Measurements from ENCODE around the gene IVNS1ABP. TPM values are rescaled to one million over a fixed set of nuclear protein-coding genes. Genes with fewer than 3 reads are reported as not detected.

IVNS1ABP gene
- polyA plus RNA-seq, 2 of the 4 experiments (the other 2 are of a cell fraction) = 71.4 to 72.0 TPM

- Histone ChIP-seq H3K4me2 (no peak overlapping the region), H3K4me1 (peaks cover 8% of the 10 kb centered on the region; the same call in 2 of the 3 replicates), H3K4me3 (no peak overlapping the region), H3K9me3 (no peaks in the 10 kb centered on the region), H3K27ac (no peak overlapping the region)
- ChIA-PET CTCF (no interaction called here), POLR2A (no interaction called here)
- no peak for ATAC-seq
- no peak for TF ChIP-seq NPAS2 (CRISPR knock-in tag; IDR thresholded peaks at IDR 0.05; ENCODE audit: borderline replicate concordance)
- TF ChIP-seq ZC3H11A (IDR thresholded peaks at IDR 0.05) = no peak
- TF ChIP-seq TP53 (CRISPR knock-in tag; IDR thresholded peaks at IDR 0.05) = no peak
- 82% methylated on average over 1 of the region's 1 CpG for WGBS (ENCODE audit: missing lambda C conversion rate)
- no peak for DNase-seq (ENCODE audit: low read depth in 1 of 2, low spot score in 1 of 2)
- FAIRE-seq = no peak
These were observed 54.9 kb downstream of the IVNS1ABP start for GRCh38 chr1:185262151-185262550.

- ChIA-PET CTCF (no interaction called here), POLR2A (no interaction called here)
- Histone ChIP-seq H3K9me3 (no peaks in the 10 kb centered on the region), H3K27ac (no peak overlapping the region), H3K4me1 (peaks cover 8% of the 10 kb centered on the region; the same call in 2 of the 3 replicates), H3K4me2 (no peak overlapping the region), H3K4me3 (no peak overlapping the region)
- DNase-seq (ENCODE audit: low read depth in 1 of 2, low spot score in 1 of 2) (no peak), FAIRE-seq (no peak), ATAC-seq (no peak)
- TF ChIP-seq RNF2 (IDR thresholded peaks at IDR 0.05; ENCODE audit: borderline replicate concordance, low read depth) (no peak), EHMT2 (IDR thresholded peaks at IDR 0.05; ENCODE audit: low read depth) (no peak), SREBF2 (IDR thresholded peaks at IDR 0.05) (no peak), CTCF (IDR thresholded peaks at IDR 0.05) (no peak), ZFP36 (IDR thresholded peaks at IDR 0.05; ENCODE audit: borderline replicate concordance, partially characterized antibody) (no peak), EP300 (IDR thresholded peaks at IDR 0.05) (no peak), POLR2AphosphoS2 (conservative IDR thresholded peaks at IDR 0.05; ENCODE audit: low read length) (no peak), ESRRA (IDR thresholded peaks at IDR 0.05; ENCODE audit: borderline replicate concordance, low read length) (no peak), CHD2 (IDR thresholded peaks at IDR 0.05; ENCODE audit: low read length, partially characterized antibody) (no peak), HMGXB4 (CRISPR knock-in tag; IDR thresholded peaks at IDR 0.05; ENCODE audit: borderline replicate concordance) (no peak), HDAC2 (IDR thresholded peaks at IDR 0.05) (no peak), RFX5 (IDR thresholded peaks at IDR 0.05) (no peak), MAX (IDR thresholded peaks at IDR 0.05) (no peak), TP53 (CRISPR knock-in tag; IDR thresholded peaks at IDR 0.05) (no peak)
- 3% methylated on average over 1 of the region's 1 CpG for WGBS (ENCODE audit: missing lambda C conversion rate)
These were observed 56.4 kb downstream of the IVNS1ABP start for GRCh38 chr1:185260611-185261010.

GRCh38 chr1:185258676-185259075 lies 58.4 kb downstream of the IVNS1ABP start:
- 80% methylated on average over 1 of the region's 1 CpG for WGBS (ENCODE audit: missing lambda C conversion rate)
- no peak for DNase-seq (ENCODE audit: low read depth in 1 of 2, low spot score in 1 of 2)
- no peak for FAIRE-seq
- TF ChIP-seq POLR2A (IDR thresholded peaks at IDR 0.05; ENCODE audit: low read length) (no peak), NFE2L2 (conservative IDR thresholded peaks at IDR 0.05; ENCODE audit: low read length) (no peak), ZFP36 (IDR thresholded peaks at IDR 0.05; ENCODE audit: borderline replicate concordance, partially characterized antibody) (no peak), MYC (IDR thresholded peaks at IDR 0.05; ENCODE audit: borderline replicate concordance, low read length) (no peak), CHD2 (IDR thresholded peaks at IDR 0.05; ENCODE audit: low read length, partially characterized antibody) (no peak), RARB (CRISPR knock-in tag; IDR thresholded peaks at IDR 0.05) (no peak), EP300 (IDR thresholded peaks at IDR 0.05) (no peak), HMGXB4 (CRISPR knock-in tag; IDR thresholded peaks at IDR 0.05; ENCODE audit: borderline replicate concordance) (no peak), NR3C1 (IDR thresholded peaks at IDR 0.05) (no peak), KDM5A (IDR thresholded peaks at IDR 0.05) (no peak), HOXB13 (CRISPR knock-in tag; IDR thresholded peaks at IDR 0.05; ENCODE audit: low read depth) (no peak), RFX5 (IDR thresholded peaks at IDR 0.05) (no peak), KDM1A (IDR thresholded peaks at IDR 0.05; ENCODE audit: low read depth) (no peak)
- no peak overlapping the region for H3K27ac ChIP-seq
- POLR2A ChIA-PET = no interaction called here
- CTCF ChIA-PET = no interaction called here
- H3K4me1 ChIP-seq = peaks cover 8% of the 10 kb centered on the region; the same call in 2 of the 3 replicates
- ATAC-seq = no peak
- no peak overlapping the region for H3K4me3 ChIP-seq
- H3K4me2 ChIP-seq = no peak overlapping the region
- no peaks in the 10 kb centered on the region for H3K9me3 ChIP-seq
